ENCODE data around the gene BLTP1. TPM values are rescaled to one million over a fixed set of nuclear protein-coding genes. Genes with fewer than 3 reads are reported as not detected.

Gene BLTP1
- total and polyA plus RNA-seq, 2 donors from 2014 or later: 14.2 to 74.2 TPM

GRCh38 chr4:122170775-122171174 is 18.6 kb downstream of the BLTP1 start:
- intact Hi-C loops (cut with DNase I): no loop called here
- H3K36me3 ChIP-seq (ENCODE audit: control insufficient read depth in 2 of 3, insufficient read depth in 3 of 3, low read length in 3 of 3): no peaks in the 10 kb centered on the region
- no peak for TF ChIP-seq CTCF (IDR thresholded peaks at IDR 0.05; ENCODE audit: borderline replicate concordance, extremely low read depth, insufficient read depth)
- no peaks in the 10 kb centered on the region for H3K4me1 ChIP-seq (ENCODE audit: control insufficient read depth in 2 of 3, insufficient read depth in 2 of 3, low read depth in 1 of 3, low read length in 3 of 3)
- no peak overlapping the region for H3K4me3 ChIP-seq (ENCODE audit: low read length in 3 of 3)
- H3K27me3 ChIP-seq (ENCODE audit: control insufficient read depth, insufficient read depth, low read length): no peaks in the 10 kb centered on the region
- H3K9me3 ChIP-seq (ENCODE audit: control insufficient read depth in 2 of 3, insufficient read depth in 1 of 3, low read length in 3 of 3): no peaks in the 10 kb centered on the region
- DNase-seq (no peak), FAIRE-seq (no peak)
- H3K27ac ChIP-seq (ENCODE audit: low read depth in 2 of 2, low read length in 2 of 2): no peak overlapping the region
- no peak overlapping the region for H3K9ac ChIP-seq (ENCODE audit: low read length in 3 of 3)

- intact Hi-C loops (cut with DNase I): no loop called here
- DNase-seq (no peak), FAIRE-seq (no peak)
- Histone ChIP-seq H3K27ac (ENCODE audit: low read depth in 2 of 2, low read length in 2 of 2) (no peak overlapping the region), H3K36me3 (ENCODE audit: control insufficient read depth in 2 of 3, insufficient read depth in 3 of 3, low read length in 3 of 3) (no peaks in the 10 kb centered on the region), H3K4me3 (ENCODE audit: low read length in 3 of 3) (no peak overlapping the region), H3K9ac (ENCODE audit: low read length in 3 of 3) (no peak overlapping the region), H3K27me3 (ENCODE audit: control insufficient read depth, insufficient read depth, low read length) (no peaks in the 10 kb centered on the region), H3K4me1 (ENCODE audit: control insufficient read depth in 2 of 3, insufficient read depth in 2 of 3, low read depth in 1 of 3, low read length in 3 of 3) (no peaks in the 10 kb centered on the region), H3K9me3 (ENCODE audit: control insufficient read depth in 2 of 3, insufficient read depth in 1 of 3, low read length in 3 of 3) (no peaks in the 10 kb centered on the region)
- no peak for TF ChIP-seq CTCF (IDR thresholded peaks at IDR 0.05; ENCODE audit: borderline replicate concordance, extremely low read depth, insufficient read depth)
Observed at GRCh38 chr4:122171323-122171722, 19.2 kb downstream of the BLTP1 start.

- no peak for FAIRE-seq
- Histone ChIP-seq H3K27me3 (ENCODE audit: control insufficient read depth, insufficient read depth, low read length) (no peaks in the 10 kb centered on the region), H3K9me3 (ENCODE audit: control insufficient read depth in 2 of 3, insufficient read depth in 1 of 3, low read length in 3 of 3) (no peaks in the 10 kb centered on the region), H3K4me3 (ENCODE audit: low read length in 3 of 3) (no peak overlapping the region), H3K27ac (ENCODE audit: low read depth in 2 of 2, low read length in 2 of 2) (no peak overlapping the region), H3K36me3 (ENCODE audit: control insufficient read depth in 2 of 3, insufficient read depth in 3 of 3, low read length in 3 of 3) (peaks cover 0 to 6% (median 2%) of the 10 kb centered on the region in 3 donors), H3K4me1 (ENCODE audit: control insufficient read depth in 2 of 3, insufficient read depth in 2 of 3, low read depth in 1 of 3, low read length in 3 of 3) (no peaks in the 10 kb centered on the region), H3K9ac (ENCODE audit: low read length in 3 of 3) (no peak overlapping the region)
- intact Hi-C loops (cut with DNase I): no loop called here
- DNase-seq: no peak
- TF ChIP-seq CTCF (IDR thresholded peaks at IDR 0.05; ENCODE audit: borderline replicate concordance, extremely low read depth, insufficient read depth): no peak
Observed at GRCh38 chr4:122172266-122172665, 20.1 kb downstream of the BLTP1 start.

GRCh38 chr4:122178961-122179360 is 26.8 kb downstream of the BLTP1 start:
- Histone ChIP-seq H3K4me3 (ENCODE audit: low read length in 3 of 3) (no peak overlapping the region), H3K27ac (ENCODE audit: low read depth in 2 of 2, low read length in 2 of 2) (no peak overlapping the region), H3K36me3 (ENCODE audit: control insufficient read depth in 2 of 3, insufficient read depth in 3 of 3, low read length in 3 of 3) (peaks cover 7 to 28% (median 9%) of the 10 kb centered on the region in 3 donors), H3K4me1 (ENCODE audit: control insufficient read depth in 2 of 3, insufficient read depth in 2 of 3, low read depth in 1 of 3, low read length in 3 of 3) (no peaks in the 10 kb centered on the region), H3K9me3 (ENCODE audit: control insufficient read depth in 2 of 3, insufficient read depth in 1 of 3, low read length in 3 of 3) (no peaks in the 10 kb centered on the region), H3K9ac (ENCODE audit: low read length in 3 of 3) (no peak overlapping the region), H3K27me3 (ENCODE audit: control insufficient read depth, insufficient read depth, low read length) (no peaks in the 10 kb centered on the region)
- DNase-seq (no peak), FAIRE-seq (no peak)
- intact Hi-C loops (cut with DNase I): no loop called here
- TF ChIP-seq CTCF (IDR thresholded peaks at IDR 0.05; ENCODE audit: borderline replicate concordance, extremely low read depth, insufficient read depth): no peak
